ENCODE data around the gene SHD. TPM values are rescaled to one million over a fixed set of nuclear protein-coding genes. Genes with fewer than 3 reads are reported as not detected.
"Not testable (repeated sequence)": the region's sequence is repeated elsewhere in the genome, so short reads cannot be mapped to it uniquely, and the experiment has no call there.

The SHD gene
- total RNA-seq, 2 donors from 2014 or later = not detected

- H3K4me1 Mint-ChIP-seq (ENCODE audit: low read depth); H3K27ac Mint-ChIP-seq; DNase-seq; H3K4me3 Mint-ChIP-seq; ATAC-seq (replicated peaks in 1 of 2); H3K27me3 Mint-ChIP-seq (ENCODE audit: low read depth); H3K9me3 Mint-ChIP-seq; H3K36me3 Mint-ChIP-seq (ENCODE audit: insufficient read depth in 2 of 2): not testable (repeated sequence)
Observed at GRCh38 chr19:4274321-4274686, 4.8 kb upstream of the SHD start.

GRCh38 chr19:4277191-4277696 is 1.8 kb upstream of the SHD start:
- peaks cover 20% of the 10 kb centered on the region for H3K27me3 Mint-ChIP-seq (ENCODE audit: low read depth)
- no peaks in the 10 kb centered on the region for H3K9me3 Mint-ChIP-seq
- no peak for DNase-seq
- ATAC-seq (replicated peaks in 1 of 2) = no peak
- no peak overlapping the region for H3K27ac Mint-ChIP-seq
- peaks cover 0 to 2% of the 10 kb centered on the region in 2 donors for H3K36me3 Mint-ChIP-seq (ENCODE audit: insufficient read depth in 2 of 2)
- H3K4me3 Mint-ChIP-seq = no peak overlapping the region
- H3K4me1 Mint-ChIP-seq (ENCODE audit: low read depth) = peaks cover 5% of the 10 kb centered on the region

GRCh38 chr19:4278010-4278409 is 1.1 kb upstream of the SHD start:
- ATAC-seq (replicated peaks in 1 of 2) (no peak), DNase-seq (no peak)
- Mint-ChIP-seq H3K9me3 (no peaks in the 10 kb centered on the region), H3K27ac (no peak overlapping the region), H3K36me3 (ENCODE audit: insufficient read depth in 2 of 2) (peaks cover 0 to 2% of the 10 kb centered on the region in 2 donors), H3K4me3 (no peak overlapping the region), H3K4me1 (ENCODE audit: low read depth) (peaks cover 5% of the 10 kb centered on the region), H3K27me3 (ENCODE audit: low read depth) (peaks cover 20% of the 10 kb centered on the region)

- ATAC-seq (replicated peaks in 1 of 2) = no peak
- H3K4me3 Mint-ChIP-seq = no peak overlapping the region
Observed at GRCh38 chr19:4279267-4279529, 132 bp downstream of the SHD start.

GRCh38 chr19:4279530-4280422 is 710 bp downstream of the SHD start:
- Mint-ChIP-seq H3K27me3 (ENCODE audit: low read depth) (peaks cover 20% of the 10 kb centered on the region), H3K4me1 (ENCODE audit: low read depth) (peaks cover 5% of the 10 kb centered on the region), H3K4me3 (peak overlapping the region; percentile 65 to 77), H3K36me3 (ENCODE audit: insufficient read depth in 2 of 2) (peaks cover 0 to 2% of the 10 kb centered on the region in 2 donors), H3K9me3 (no peaks in the 10 kb centered on the region), H3K27ac (no peak overlapping the region)
- DNase-seq (no peak), ATAC-seq (replicated peaks in 1 of 2) (peak; percentile 25 to 28)

More at GRCh38 chr19:4279267-4279529, 132 bp downstream of the SHD start:
- Mint-ChIP-seq H3K27me3 (ENCODE audit: low read depth) (peaks cover 20% of the 10 kb centered on the region), H3K9me3 (no peaks in the 10 kb centered on the region), H3K36me3 (ENCODE audit: insufficient read depth in 2 of 2) (peaks cover 0 to 2% of the 10 kb centered on the region in 2 donors), H3K4me1 (ENCODE audit: low read depth) (peaks cover 5% of the 10 kb centered on the region), H3K27ac (no peak overlapping the region)
- DNase-seq = no peak

GRCh38 chr19:4284176-4284958 is 5.3 kb downstream of the SHD start:
- DNase-seq (no peak), ATAC-seq (replicated peaks in 1 of 2) (peak in 1 of 2 donors; percentile 22)
- no peak overlapping the region for H3K27ac Mint-ChIP-seq
- H3K4me3 Mint-ChIP-seq = no peak overlapping the region
- peaks cover 5% of the 10 kb centered on the region for H3K4me1 Mint-ChIP-seq (ENCODE audit: low read depth)
- no peaks in the 10 kb centered on the region for H3K9me3 Mint-ChIP-seq
- peaks cover 12% of the 10 kb centered on the region for H3K27me3 Mint-ChIP-seq (ENCODE audit: low read depth)
- H3K36me3 Mint-ChIP-seq (ENCODE audit: insufficient read depth in 2 of 2) = peaks cover 0 to 2% of the 10 kb centered on the region in 2 donors

- Mint-ChIP-seq H3K4me1 (ENCODE audit: low read depth) (peaks cover under 1% of the 10 kb centered on the region), H3K36me3 (ENCODE audit: insufficient read depth in 2 of 2) (peaks cover 0 to under 1% of the 10 kb centered on the region in 2 donors), H3K27me3 (ENCODE audit: low read depth) (peaks cover 7% of the 10 kb centered on the region), H3K27ac (no peak overlapping the region), H3K4me3 (no peak overlapping the region), H3K9me3 (no peaks in the 10 kb centered on the region)
- DNase-seq (no peak), ATAC-seq (replicated peaks in 1 of 2) (no peak)
Observed at GRCh38 chr19:4284974-4285373, 5.9 kb downstream of the SHD start.

GRCh38 chr19:4286141-4286540 is 7.1 kb downstream of the SHD start:
- H3K4me3 Mint-ChIP-seq; DNase-seq; ATAC-seq (replicated peaks in 1 of 2); H3K9me3 Mint-ChIP-seq; H3K27ac Mint-ChIP-seq; H3K36me3 Mint-ChIP-seq (ENCODE audit: insufficient read depth in 2 of 2); H3K27me3 Mint-ChIP-seq (ENCODE audit: low read depth); H3K4me1 Mint-ChIP-seq (ENCODE audit: low read depth): not testable (repeated sequence)

- H3K27ac Mint-ChIP-seq = no peak overlapping the region
- no peak overlapping the region for H3K4me3 Mint-ChIP-seq
- no peaks in the 10 kb centered on the region for H3K36me3 Mint-ChIP-seq (ENCODE audit: insufficient read depth in 2 of 2)
- no peak for ATAC-seq (replicated peaks in 1 of 2)
- H3K9me3 Mint-ChIP-seq = no peaks in the 10 kb centered on the region
- DNase-seq = no peak
- no peaks in the 10 kb centered on the region for H3K27me3 Mint-ChIP-seq (ENCODE audit: low read depth)
- H3K4me1 Mint-ChIP-seq (ENCODE audit: low read depth) = no peaks in the 10 kb centered on the region
Observed at GRCh38 chr19:4288091-4288777, 9.2 kb downstream of the SHD start.

GRCh38 chr19:4291184-4291732 is 12.2 kb downstream of the SHD start:
- no peak for ATAC-seq (replicated peaks in 1 of 2)

GRCh38 chr19:4292515-4292914 is 13.4 kb downstream of the SHD start:
- ATAC-seq (replicated peaks in 1 of 2) (no peak), DNase-seq (no peak)
- Mint-ChIP-seq H3K4me1 (ENCODE audit: low read depth) (no peaks in the 10 kb centered on the region), H3K9me3 (no peaks in the 10 kb centered on the region), H3K36me3 (ENCODE audit: insufficient read depth in 2 of 2) (no peaks in the 10 kb centered on the region), H3K4me3 (no peak overlapping the region), H3K27ac (no peak overlapping the region), H3K27me3 (ENCODE audit: low read depth) (no peaks in the 10 kb centered on the region)

More at GRCh38 chr19:4291184-4291732, 12.2 kb downstream of the SHD start:
- Mint-ChIP-seq H3K9me3 (no peaks in the 10 kb centered on the region), H3K4me3 (no peak overlapping the region), H3K36me3 (ENCODE audit: insufficient read depth in 2 of 2) (no peaks in the 10 kb centered on the region), H3K4me1 (ENCODE audit: low read depth) (no peaks in the 10 kb centered on the region), H3K27ac (no peak overlapping the region), H3K27me3 (ENCODE audit: low read depth) (no peaks in the 10 kb centered on the region)
- DNase-seq = no peak

GRCh38 chr19:4294389-4294788 is 15.3 kb downstream of the SHD start:
- Mint-ChIP-seq H3K27me3 (ENCODE audit: low read depth) (no peaks in the 10 kb centered on the region), H3K4me3 (no peak overlapping the region), H3K36me3 (ENCODE audit: insufficient read depth in 2 of 2) (no peaks in the 10 kb centered on the region), H3K27ac (no peak overlapping the region), H3K9me3 (no peaks in the 10 kb centered on the region), H3K4me1 (ENCODE audit: low read depth) (peaks cover 15% of the 10 kb centered on the region)
- ATAC-seq (replicated peaks in 1 of 2) (no peak), DNase-seq (no peak)

Data from activated T-cell treated with anti-CD3 and anti-CD28 coated beads, Interleukin-2, amount 50 U/mL, for 72 hours (primary cell).